HEK293 (cell line): ENCODE data around the gene DOCK7.
A peak's percentile ranks its signal among the peaks of the same experiment; 100 is the strongest.

Source experiments
- CTCF ChIA-PET: fragments of 350-600 bp; formaldehyde crosslinking; extraction: SDS; loops from one replicate; lab custom pipeline; 2021; ENCODE audit warnings: antibody characterized with exemption; lab: Yijun Ruan, JAX
- POLR2A ChIA-PET: fragments of 300-600 bp; formaldehyde crosslinking; extraction: SDS; loops from one replicate; lab custom pipeline; 2020; ENCODE audit warnings: antibody characterized with exemption, inconsistent platforms; lab: Yijun Ruan, JAX
- H3K27ac ChIP-seq: fragments of 200-500 bp; sonication (Bioruptor generic); 2 replicates; pipeline ENCODE4 v1.5.1; 2014; ENCODE audit warnings: low read depth, low read length, control low read depth, inconsistent platforms; ENCODE audit errors: extremely low read depth
- H3K36me3 ChIP-seq, 2 experiments: fragments of 200-500 bp in 1 of 2; sonication (Bioruptor generic) in 1 of 2; 1 replicate in 1 of 2; 2 replicates in 1 of 2; pipeline ENCODE4 v1.5.1; 2014 to 2017; ENCODE audit warnings: inconsistent platforms in 2 of 2, low read length in 2 of 2; ENCODE audit not compliant: control insufficient read depth in 2 of 2, insufficient read depth in 1 of 2
- H3K4me1 ChIP-seq: fragments of 200-500 bp; sonication (Bioruptor generic); 2 replicates; pipeline ENCODE4 v1.5.1; 2014; ENCODE audit warnings: mild to moderate bottlenecking, low read length, inconsistent platforms; ENCODE audit not compliant: control insufficient read depth, insufficient read depth
- H3K4me3 ChIP-seq: 2 replicates; pipeline ENCODE4 v1.5.1; 2011; ENCODE audit warnings: low read depth, mild to moderate bottlenecking, control low read depth, low read length, moderate library complexity
- H3K9me3 ChIP-seq: fragments of 200-500 bp; sonication (Bioruptor generic); 2 replicates; pipeline ENCODE4 v1.5.1; 2014; ENCODE audit warnings: low read depth, low read length, inconsistent platforms; ENCODE audit not compliant: control insufficient read depth, insufficient read depth
- PRDM1 ChIP-seq: fragments of 450-650 bp; formaldehyde crosslinking; IDR thresholded peaks from 2 replicates; pipeline ENCODE4; 2016; ENCODE audit warnings: missing biosample characterization, missing genetic modification characterization
- ZFP37 ChIP-seq: fragments of 450-650 bp; formaldehyde crosslinking; IDR thresholded peaks from 2 replicates; pipeline ENCODE4 v1.5.1; 2016; ENCODE audit warnings: missing biosample characterization, missing genetic modification characterization
- ZFP41 ChIP-seq: fragments of 450-650 bp; formaldehyde crosslinking; IDR thresholded peaks from 2 replicates; pipeline ENCODE4 v1.5.1; 2016; ENCODE audit warnings: missing biosample characterization, missing genetic modification characterization, borderline replicate concordance
- ZNF169 ChIP-seq: fragments of 450-650 bp; formaldehyde crosslinking; IDR thresholded peaks from 2 replicates; pipeline ENCODE4 v1.5.1; 2016; ENCODE audit warnings: missing biosample characterization, missing genetic modification characterization
- ZNF654 ChIP-seq: fragments of 450-650 bp; formaldehyde crosslinking; IDR thresholded peaks from 2 replicates; pipeline ENCODE4 v1.5.1; 2016; ENCODE audit warnings: low read depth, missing biosample characterization, missing genetic modification characterization
- ZNF707 ChIP-seq: fragments of 450-650 bp; formaldehyde crosslinking; IDR thresholded peaks from 2 replicates; pipeline ENCODE4 v1.5.1; 2016; ENCODE audit warnings: missing biosample characterization, missing genetic modification characterization
- TF ChIP-seq, protein P1 (sequence below): fragments of 450-650 bp; formaldehyde crosslinking; IDR thresholded peaks from 2 replicates; pipeline ENCODE4; 2016; ENCODE audit warnings: missing biosample characterization, missing genetic modification characterization
- TF ChIP-seq, protein P2 (sequence below): fragments of 450-650 bp; formaldehyde crosslinking; IDR thresholded peaks from 2 replicates; pipeline ENCODE4 v1.5.1; 2016; ENCODE audit warnings: missing biosample characterization, missing genetic modification characterization, borderline replicate concordance
- TF ChIP-seq, protein P3 (sequence below): fragments of 450-650 bp; formaldehyde crosslinking; IDR thresholded peaks from 2 replicates; pipeline ENCODE4 v1.5.1; 2016; ENCODE audit warnings: missing biosample characterization, missing genetic modification characterization

The DOCK7 gene

GRCh38 chr1:62448221-62448933, 239.8 kb downstream of the DOCK7 start:
- Histone ChIP-seq H3K4me3 (no peak overlapping the region), H3K36me3 (peaks cover 67 to 97% of the 10 kb centered on the region in 2 experiments), H3K9me3 (no peaks in the 10 kb centered on the region), H3K27ac (no peak overlapping the region), H3K4me1 (no peaks in the 10 kb centered on the region)
- POLR2A ChIA-PET = no interaction called here
- TF ChIP-seq, protein P1, sequence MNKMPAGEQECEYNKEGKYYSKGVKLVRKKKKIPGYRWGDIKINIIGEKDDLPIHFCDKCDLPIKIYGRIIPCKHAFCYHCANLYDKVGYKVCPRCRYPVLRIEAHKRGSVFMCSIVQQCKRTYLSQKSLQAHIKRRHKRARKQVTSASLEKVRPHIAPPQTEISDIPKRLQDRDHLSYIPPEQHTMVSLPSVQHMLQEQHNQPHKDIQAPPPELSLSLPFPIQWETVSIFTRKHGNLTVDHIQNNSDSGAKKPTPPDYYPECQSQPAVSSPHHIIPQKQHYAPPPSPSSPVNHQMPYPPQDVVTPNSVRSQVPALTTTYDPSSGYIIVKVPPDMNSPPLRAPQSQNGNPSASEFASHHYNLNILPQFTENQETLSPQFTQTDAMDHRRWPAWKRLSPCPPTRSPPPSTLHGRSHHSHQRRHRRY (tag by site-specific recombination) = no peak
- no peak for TF ChIP-seq ZFP37 (tag by site-specific recombination)
- TF ChIP-seq ZNF169 = no peak
- no peak for TF ChIP-seq ZNF654
- no peak for TF ChIP-seq ZNF707 (tag by site-specific recombination)
- TF ChIP-seq, protein P2, sequence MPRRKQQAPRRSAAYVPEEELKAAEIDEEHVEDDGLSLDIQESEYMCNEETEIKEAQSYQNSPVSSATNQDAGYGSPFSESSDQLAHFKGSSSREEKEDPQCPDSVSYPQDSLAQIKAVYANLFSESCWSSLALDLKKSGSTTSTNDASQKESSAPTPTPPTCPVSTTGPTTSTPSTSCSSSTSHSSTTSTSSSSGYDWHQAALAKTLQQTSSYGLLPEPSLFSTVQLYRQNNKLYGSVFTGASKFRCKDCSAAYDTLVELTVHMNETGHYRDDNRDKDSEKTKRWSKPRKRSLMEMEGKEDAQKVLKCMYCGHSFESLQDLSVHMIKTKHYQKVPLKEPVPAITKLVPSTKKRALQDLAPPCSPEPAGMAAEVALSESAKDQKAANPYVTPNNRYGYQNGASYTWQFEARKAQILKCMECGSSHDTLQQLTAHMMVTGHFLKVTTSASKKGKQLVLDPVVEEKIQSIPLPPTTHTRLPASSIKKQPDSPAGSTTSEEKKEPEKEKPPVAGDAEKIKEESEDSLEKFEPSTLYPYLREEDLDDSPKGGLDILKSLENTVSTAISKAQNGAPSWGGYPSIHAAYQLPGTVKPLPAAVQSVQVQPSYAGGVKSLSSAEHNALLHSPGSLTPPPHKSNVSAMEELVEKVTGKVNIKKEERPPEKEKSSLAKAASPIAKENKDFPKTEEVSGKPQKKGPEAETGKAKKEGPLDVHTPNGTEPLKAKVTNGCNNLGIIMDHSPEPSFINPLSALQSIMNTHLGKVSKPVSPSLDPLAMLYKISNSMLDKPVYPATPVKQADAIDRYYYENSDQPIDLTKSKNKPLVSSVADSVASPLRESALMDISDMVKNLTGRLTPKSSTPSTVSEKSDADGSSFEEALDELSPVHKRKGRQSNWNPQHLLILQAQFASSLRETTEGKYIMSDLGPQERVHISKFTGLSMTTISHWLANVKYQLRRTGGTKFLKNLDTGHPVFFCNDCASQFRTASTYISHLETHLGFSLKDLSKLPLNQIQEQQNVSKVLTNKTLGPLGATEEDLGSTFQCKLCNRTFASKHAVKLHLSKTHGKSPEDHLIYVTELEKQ (tag by site-specific recombination) = no peak
- CTCF ChIA-PET = interaction anchor here (0.8 kb wide), 1 partner anchor 9 kb away, joined by 3 read pairs; no protein-coding TSS in a partner anchor

DNA sequence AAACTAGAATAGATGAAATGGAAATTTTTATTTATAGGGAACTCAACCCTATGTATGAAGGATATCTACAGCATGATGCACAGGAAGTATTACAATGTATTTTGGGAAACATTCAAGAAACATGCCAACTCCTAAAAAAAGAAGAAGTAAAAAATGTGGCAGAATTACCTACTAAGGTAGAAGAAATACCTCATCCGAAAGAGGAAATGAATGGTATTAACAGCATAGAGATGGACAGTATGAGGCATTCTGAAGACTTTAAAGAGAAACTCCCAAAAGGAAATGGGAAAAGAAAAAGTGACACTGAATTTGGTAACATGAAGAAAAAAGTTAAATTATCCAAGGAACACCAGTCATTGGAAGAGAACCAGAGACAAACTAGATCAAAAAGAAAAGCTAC, 243.5 kb downstream of the DOCK7 start:
- ChIA-PET POLR2A (no interaction called here), CTCF (interaction anchor here (0.9 kb wide), 1 partner anchor 54 kb away, joined by 3 read pairs; no protein-coding TSS in a partner anchor)
- H3K27ac ChIP-seq = no peak overlapping the region
- peaks cover 63 to 88% of the 10 kb centered on the region in 2 experiments for H3K36me3 ChIP-seq
- H3K9me3 ChIP-seq = no peaks in the 10 kb centered on the region
- TF ChIP-seq PRDM1 (tag by site-specific recombination) (peak; percentile 72), ZFP41 (tag by site-specific recombination) (no peak)
- no peak overlapping the region for H3K4me3 ChIP-seq
- no peaks in the 10 kb centered on the region for H3K4me1 ChIP-seq

- Histone ChIP-seq H3K4me3 (peak overlapping the region; percentile 29), H3K27ac (no peak overlapping the region), H3K9me3 (no peaks in the 10 kb centered on the region), H3K4me1 (no peaks in the 10 kb centered on the region), H3K36me3 (peaks cover 31 to 41% of the 10 kb centered on the region in 2 experiments)
- TF ChIP-seq, protein P3, sequence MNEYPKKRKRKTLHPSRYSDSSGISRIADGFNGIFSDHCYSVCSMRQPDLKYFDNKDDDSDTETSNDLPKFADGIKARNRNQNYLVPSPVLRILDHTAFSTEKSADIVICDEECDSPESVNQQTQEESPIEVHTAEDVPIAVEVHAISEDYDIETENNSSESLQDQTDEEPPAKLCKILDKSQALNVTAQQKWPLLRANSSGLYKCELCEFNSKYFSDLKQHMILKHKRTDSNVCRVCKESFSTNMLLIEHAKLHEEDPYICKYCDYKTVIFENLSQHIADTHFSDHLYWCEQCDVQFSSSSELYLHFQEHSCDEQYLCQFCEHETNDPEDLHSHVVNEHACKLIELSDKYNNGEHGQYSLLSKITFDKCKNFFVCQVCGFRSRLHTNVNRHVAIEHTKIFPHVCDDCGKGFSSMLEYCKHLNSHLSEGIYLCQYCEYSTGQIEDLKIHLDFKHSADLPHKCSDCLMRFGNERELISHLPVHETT (tag by site-specific recombination) = no peak
- TF ChIP-seq PRDM1 (tag by site-specific recombination) = peak; percentile 82
- POLR2A ChIA-PET = no interaction called here
- CTCF ChIA-PET = interaction anchor here (0.6 to 1.4 kb wide), 2 partner anchors 18 to 281 kb away, joined by 3 to 5 read pairs; no protein-coding TSS in a partner anchor
Observed at GRCh38 chr1:62439652-62440371, 248.4 kb downstream of the DOCK7 start.
